GM19397 (cell line): ENCODE data around the gene STARD7.
"Not testable (repeated sequence)": the region's sequence is repeated elsewhere in the genome, so short reads cannot be mapped to it uniquely, and the experiment has no call there.

ENCODE experiments used
- ATAC-seq: cut with Tn5 transposase; IDR thresholded peaks from one replicate; pipeline ENCODE4 v1.9.1; 2021; ENCODE audit warnings: mild to moderate bottlenecking, moderate library complexity; ENCODE audit not compliant: unreplicated experiment

Gene STARD7

DNA sequence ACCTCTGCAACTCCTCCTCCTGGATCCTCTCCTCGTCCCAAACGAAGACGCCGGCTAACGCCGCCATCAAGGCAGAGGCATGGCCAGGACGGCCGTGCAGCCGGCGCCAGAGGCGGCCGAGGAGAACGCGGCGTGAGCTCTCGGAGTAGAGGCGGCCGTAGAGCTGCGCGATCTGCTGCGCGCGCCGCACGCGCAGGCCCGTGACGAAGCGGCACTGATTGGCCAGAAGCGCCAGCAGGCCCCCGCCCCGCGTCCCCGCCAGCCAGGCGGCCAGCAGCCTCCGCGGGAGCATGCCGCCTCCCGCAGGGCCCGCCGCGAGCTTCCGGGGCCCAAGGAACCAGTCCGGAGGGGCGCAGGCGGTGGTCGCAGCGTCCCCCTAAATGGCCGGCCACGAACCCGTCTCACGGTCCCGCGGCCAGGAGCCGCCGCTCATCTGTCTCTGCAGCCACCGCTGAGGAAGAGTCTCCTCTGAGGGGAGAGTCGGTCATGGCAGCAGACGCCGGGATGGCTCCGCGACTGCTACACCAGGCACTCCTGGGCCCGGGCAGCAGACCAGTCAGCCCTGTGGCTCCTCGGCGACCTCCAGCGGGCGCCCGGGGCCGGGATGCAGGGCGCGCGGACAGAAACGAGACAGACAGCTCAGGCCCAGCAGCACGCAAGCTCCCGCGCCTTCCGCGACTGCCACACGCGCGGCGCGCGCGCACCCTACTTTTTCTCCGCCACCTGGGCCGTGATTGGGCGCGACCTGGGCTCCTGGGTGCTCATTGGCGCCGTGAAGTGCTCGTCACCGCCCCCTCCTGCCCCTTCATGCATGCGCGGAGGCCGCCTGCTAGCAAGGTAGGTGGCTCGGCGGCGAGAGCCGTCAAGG lies at the start of gene STARD7:
STARD7 (minus strand) TSS at position 685 of the 868 bp plus-strand sequence; CDS start at position 292, 393 bp downstream.
- peak; percentile 87 for ATAC-seq

DNA sequence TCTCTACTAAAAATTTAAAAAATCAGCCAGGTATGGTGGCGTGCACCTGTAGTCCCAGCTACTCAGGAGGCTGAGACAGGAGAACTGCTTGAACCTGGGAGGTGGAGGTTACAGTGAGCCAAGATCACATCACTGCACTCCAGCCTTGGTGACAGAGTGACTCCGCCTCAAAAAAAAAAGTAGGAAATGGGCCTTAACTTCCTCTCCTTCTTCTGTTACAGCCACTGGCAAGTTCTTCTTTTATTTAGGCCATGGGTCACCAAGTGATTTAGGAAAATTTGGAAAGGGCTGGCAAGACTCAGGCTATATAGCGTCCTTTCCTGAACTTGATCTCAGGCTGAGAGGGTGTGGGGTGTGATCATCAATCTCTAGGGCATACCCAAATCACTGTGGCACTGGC lies 49.1 kb upstream of the STARD7 start:
- ATAC-seq, result not testable (repeated sequence)

DNA sequence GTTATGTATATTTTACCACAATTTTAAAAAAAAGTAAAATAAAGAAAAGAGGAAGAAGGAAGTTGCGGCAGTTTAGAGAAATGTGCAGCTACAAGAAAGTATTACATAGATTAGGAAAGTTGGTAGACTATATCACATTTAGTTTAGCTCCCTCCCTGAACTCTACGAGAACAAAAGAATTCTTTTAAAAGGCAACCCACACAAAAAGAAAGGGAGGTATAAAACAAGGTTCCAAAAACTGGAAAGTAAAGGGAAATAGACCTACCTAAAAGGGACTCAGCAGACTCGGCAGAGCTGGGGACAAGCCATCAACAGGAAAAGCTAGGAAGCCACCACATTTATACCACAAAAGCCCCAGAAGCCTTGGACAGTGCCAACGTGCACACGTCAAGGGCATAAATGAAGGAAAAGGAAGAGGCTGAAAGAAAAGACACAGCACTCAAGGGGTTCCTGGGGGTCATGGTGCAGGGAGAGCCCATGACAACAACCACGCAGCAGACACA lies 48.0 kb upstream of the STARD7 start:
- no peak for ATAC-seq

DNA sequence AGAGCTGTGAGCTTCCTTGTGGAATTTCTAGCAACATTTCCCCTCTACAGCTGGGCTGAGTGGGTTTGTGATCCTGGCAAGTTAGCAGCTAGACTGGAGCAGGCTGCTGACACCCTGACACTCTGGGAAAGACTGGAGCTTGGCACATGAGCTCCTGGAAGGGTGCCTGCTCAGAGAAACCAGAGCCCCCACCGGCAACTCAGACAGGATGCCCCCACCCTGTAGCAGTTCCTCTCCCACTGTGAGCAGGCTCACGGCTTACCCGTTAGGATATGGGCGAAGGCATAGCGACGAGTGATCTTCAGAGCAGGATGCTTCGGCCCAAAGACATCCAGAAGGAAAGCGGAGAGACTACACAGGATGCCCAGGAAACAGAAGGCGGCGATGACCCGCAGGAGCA lies 45.9 kb upstream of the STARD7 start:
- ATAC-seq, result no peak

GRCh38 chr2:96253006-96253405 lies 44.4 kb upstream of the STARD7 start:
- no peak for ATAC-seq

- no peak for ATAC-seq
Observed at GRCh38 chr2:96252526-96252925, 43.9 kb upstream of the STARD7 start.

- no peak for ATAC-seq
Observed at GRCh38 chr2:96251721-96252292, 43.2 kb upstream of the STARD7 start.

DNA sequence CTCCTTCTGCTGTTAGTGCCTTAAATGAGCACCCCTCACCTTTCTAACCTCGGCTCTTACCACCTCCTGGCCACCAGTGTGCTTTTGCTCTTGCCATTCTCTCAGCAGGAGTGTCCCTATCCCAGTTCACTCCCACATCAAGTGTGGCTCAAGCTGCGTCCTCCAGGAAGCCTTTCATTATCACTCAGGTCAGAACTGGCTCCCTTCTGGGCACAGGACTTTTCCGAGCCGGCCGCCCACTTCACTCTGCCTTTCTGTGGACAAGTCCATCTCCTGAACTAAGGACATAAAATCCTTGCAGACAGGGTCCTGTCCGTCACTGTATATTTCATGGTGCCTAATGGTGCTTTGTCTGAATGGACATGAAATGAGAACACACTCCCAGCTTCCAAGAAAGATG lies 41.6 kb upstream of the STARD7 start:
- ATAC-seq, result no peak

GRCh38 chr2:96249654-96250053 lies 41.0 kb upstream of the STARD7 start:
- no peak for ATAC-seq

GRCh38 chr2:96248624-96249023 lies 40.0 kb upstream of the STARD7 start:
- ATAC-seq, result no peak

- no peak for ATAC-seq
Observed at GRCh38 chr2:96247896-96248295, 39.3 kb upstream of the STARD7 start.

- no peak for ATAC-seq
Observed at GRCh38 chr2:96247009-96247408, 38.4 kb upstream of the STARD7 start.

GRCh38 chr2:96245609-96246390 lies 37.2 kb upstream of the STARD7 start:
- ATAC-seq, result no peak

DNA sequence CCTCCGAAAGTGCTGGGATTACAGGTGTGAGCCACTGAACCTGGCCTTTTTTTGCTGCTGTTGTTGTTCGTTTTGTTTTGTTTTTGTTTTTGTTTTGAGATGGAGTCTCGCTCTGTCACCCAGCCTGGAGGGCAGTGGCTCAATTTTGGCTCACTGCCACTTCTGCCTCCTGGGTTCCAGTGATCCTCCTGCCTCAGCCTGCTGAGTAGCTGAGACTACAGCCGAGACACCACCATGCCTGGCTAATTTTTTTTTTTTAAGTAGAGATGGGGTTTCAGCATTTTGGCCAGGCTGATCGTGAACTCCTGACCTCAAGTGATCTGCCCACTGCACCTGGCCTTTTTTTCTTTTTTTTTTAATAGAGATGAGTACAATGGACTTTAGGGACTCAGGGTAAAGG lies 35.2 kb upstream of the STARD7 start:
- ATAC-seq, result no peak

DNA sequence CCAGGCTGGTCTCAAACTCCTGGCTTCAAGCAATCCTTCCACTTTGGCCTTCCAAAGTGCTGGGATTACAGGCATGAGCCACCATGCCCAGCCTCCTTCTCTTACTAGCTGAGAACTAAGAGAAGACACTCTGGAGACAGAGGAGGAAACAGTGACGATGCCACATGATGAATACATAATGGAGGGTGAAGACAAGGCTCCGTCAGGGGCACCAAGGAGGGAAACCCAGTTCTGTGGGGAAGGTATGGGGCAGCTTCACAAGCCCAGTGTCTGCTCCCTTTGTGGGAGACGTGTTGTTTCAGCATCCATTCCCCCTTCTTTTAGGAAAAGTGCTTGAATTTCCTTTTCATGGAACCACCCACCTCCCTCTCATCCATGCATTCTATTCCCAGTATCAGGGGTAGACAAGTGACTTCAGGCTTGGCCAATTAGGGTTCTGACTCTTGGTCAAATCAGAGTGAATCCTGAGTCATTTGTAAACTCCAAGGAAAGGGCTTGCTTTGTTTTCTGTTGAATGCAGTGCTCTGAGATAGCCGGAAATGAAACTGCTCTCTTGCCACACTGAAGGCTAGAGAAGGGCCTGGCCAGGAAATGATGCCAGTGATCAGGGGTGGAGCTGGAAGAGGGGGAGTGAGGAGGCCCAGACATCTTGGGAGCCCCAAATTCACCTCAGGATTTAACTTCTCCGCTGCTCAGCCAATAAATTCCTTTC lies 33.4 kb upstream of the STARD7 start:
- peak; percentile 66 for ATAC-seq

DNA sequence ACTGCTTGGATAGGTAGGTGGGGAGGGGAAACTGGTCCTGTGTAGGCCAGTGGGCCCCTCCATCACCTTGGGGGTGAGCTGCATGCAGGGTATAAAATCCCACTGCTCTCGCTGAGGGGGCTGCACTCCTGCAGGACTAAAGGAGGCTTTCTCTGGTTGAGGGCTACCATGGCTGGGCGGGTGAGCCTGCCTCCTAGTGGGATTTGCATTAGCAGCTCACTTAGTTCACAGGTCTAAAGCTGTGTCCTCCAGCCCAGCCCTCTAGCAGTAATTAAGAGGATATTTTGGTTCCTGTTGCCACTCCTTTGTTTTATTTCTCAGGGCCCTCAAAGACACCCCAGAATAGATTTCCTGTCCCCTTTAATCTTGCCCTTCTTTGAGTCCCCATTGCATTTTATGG lies 32.6 kb upstream of the STARD7 start:
- ATAC-seq, result no peak

GRCh38 chr2:96240341-96241038 lies 31.9 kb upstream of the STARD7 start:
- ATAC-seq, result no peak

DNA sequence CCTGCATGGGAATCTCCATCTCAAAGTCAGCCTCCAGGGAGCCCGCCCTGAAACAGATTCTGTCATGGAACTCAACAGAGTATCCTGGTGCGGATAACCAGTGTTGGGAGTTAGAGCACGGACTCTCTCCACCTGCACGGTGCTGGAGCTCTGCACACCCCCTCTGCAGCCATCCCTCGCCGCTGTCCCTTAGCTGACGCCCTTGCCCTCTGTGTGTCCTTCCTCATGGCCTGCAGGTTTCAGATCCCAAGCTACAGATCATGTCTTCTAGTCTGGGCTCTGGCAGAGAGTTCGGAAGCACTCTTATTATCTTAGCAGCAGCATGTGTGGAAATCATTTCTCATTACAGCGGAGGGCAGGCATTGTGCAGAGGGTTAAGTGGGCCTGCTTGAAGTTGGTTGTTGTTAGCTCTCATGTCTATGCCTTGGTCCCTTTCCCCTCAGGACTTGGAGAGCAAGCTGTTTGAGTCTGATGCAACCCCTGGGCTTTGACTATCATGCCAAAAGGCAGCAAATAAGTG lies 31.2 kb upstream of the STARD7 start:
- no peak for ATAC-seq

DNA sequence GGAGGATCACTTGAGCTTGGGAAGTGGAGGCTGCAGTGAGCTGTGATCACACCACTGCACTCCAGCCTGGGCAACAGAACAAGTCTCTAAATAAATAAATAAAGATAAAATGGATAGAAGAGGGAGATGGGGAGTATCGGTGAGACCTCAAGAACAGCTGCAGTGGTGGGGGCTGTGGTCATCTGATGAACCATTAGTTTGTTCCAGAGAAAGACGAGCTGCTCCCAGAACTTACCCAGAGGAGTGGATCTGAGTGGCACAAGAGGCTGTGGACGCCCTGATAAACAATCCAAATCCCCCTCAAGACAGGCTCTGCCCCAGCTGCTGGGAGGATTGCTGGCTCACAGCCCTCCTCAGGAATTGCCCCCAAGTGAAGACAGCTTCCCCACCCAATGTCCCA lies 30.5 kb upstream of the STARD7 start:
- ATAC-seq, result no peak

GRCh38 chr2:96238266-96238665 lies 29.6 kb upstream of the STARD7 start:
- ATAC-seq, result no peak
